ENCODE results near the gene C16orf82.

- no peak for TF ChIP-seq CTCF (IDR thresholded peaks at IDR 0.05)
- no peak for TF ChIP-seq EP300 (IDR thresholded peaks at IDR 0.05)
- no peak for TF ChIP-seq POLR2A (IDR thresholded peaks at IDR 0.05)
Measured at GRCh38 chr16:27107185-27107592, 40.5 kb downstream of the C16orf82 start.

Data from sigmoid colon (tissue), 4 donors.